ENCODE results near the gene XPO6.
A peak's percentile ranks its signal among the peaks of the same experiment; 100 is the strongest.

The XPO6 gene

GRCh38 chr16:28183930-28184329, 27.8 kb downstream of the XPO6 start:
- DNase-seq (ENCODE audit: low read depth) = no peak
- TF ChIP-seq, protein P1, sequence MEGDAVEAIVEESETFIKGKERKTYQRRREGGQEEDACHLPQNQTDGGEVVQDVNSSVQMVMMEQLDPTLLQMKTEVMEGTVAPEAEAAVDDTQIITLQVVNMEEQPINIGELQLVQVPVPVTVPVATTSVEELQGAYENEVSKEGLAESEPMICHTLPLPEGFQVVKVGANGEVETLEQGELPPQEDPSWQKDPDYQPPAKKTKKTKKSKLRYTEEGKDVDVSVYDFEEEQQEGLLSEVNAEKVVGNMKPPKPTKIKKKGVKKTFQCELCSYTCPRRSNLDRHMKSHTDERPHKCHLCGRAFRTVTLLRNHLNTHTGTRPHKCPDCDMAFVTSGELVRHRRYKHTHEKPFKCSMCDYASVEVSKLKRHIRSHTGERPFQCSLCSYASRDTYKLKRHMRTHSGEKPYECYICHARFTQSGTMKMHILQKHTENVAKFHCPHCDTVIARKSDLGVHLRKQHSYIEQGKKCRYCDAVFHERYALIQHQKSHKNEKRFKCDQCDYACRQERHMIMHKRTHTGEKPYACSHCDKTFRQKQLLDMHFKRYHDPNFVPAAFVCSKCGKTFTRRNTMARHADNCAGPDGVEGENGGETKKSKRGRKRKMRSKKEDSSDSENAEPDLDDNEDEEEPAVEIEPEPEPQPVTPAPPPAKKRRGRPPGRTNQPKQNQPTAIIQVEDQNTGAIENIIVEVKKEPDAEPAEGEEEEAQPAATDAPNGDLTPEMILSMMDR (conservative IDR thresholded peaks at IDR 0.05; ENCODE audit: low read depth, low read length) = no peak
- H3K4me3 ChIP-seq (ENCODE audit: low read length) = no peak overlapping the region

DNA sequence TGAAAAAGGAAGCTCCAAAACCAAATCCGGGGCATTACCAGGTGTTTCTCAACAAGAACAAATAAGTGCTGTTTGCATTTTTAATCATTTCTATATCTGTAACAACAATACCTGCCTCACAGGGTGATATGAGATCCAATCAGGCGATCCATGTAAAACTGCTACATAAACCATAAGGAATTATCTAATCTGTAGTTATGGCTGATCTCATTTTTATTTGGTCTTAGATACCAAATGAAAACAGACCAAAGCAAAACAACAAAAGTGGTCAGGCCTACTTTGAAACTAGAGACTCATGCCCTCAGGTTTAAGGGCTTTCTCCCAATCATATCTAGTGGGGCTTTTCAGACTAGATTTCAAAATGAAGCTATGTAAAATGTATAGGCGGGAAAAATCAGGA, 28.3 kb downstream of the XPO6 start:
- TF ChIP-seq, protein P1 (conservative IDR thresholded peaks at IDR 0.05; ENCODE audit: low read depth, low read length) = no peak
- DNase-seq (ENCODE audit: low read depth) = no peak

DNA sequence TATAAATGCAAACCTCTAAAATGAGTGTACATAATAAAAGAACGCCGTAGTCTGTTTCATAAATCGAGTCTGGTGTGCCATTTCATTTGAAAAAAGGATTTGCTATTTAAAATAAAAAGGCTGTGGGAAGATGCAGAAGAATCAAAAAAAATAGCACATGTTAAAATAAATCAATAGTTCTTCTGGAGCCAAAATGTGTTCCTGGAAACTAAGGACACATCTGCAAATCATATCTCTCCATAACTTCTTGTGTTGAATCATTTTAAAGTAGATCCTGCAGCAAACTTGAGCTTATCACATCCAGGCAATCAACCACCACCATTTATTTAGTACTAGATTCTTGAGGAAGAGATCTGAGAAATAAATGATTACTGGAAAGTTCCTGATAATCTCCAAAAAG, 29.0 kb downstream of the XPO6 start:
- no peak overlapping the region for H3K4me3 ChIP-seq (ENCODE audit: low read length)
- DNase-seq (ENCODE audit: low read depth) = no peak
- TF ChIP-seq, protein P1 (conservative IDR thresholded peaks at IDR 0.05; ENCODE audit: low read depth, low read length) = no peak

More for the DNA sequence above, 28.3 kb downstream of the XPO6 start:
- no peak overlapping the region for H3K4me3 ChIP-seq (ENCODE audit: low read length)

- TF ChIP-seq, protein P1 (conservative IDR thresholded peaks at IDR 0.05; ENCODE audit: low read depth, low read length) = no peak
- DNase-seq (ENCODE audit: low read depth) = no peak
- no peak overlapping the region for H3K4me3 ChIP-seq (ENCODE audit: low read length)
These were observed 29.6 kb downstream of the XPO6 start for GRCh38 chr16:28182183-28182582.

GRCh38 chr16:28181515-28181914, 30.2 kb downstream of the XPO6 start:
- DNase-seq (ENCODE audit: low read depth) = peak; percentile 95
- no peak overlapping the region for H3K4me3 ChIP-seq (ENCODE audit: low read length)
- TF ChIP-seq, protein P1 (conservative IDR thresholded peaks at IDR 0.05; ENCODE audit: low read depth, low read length) = no peak

DNA sequence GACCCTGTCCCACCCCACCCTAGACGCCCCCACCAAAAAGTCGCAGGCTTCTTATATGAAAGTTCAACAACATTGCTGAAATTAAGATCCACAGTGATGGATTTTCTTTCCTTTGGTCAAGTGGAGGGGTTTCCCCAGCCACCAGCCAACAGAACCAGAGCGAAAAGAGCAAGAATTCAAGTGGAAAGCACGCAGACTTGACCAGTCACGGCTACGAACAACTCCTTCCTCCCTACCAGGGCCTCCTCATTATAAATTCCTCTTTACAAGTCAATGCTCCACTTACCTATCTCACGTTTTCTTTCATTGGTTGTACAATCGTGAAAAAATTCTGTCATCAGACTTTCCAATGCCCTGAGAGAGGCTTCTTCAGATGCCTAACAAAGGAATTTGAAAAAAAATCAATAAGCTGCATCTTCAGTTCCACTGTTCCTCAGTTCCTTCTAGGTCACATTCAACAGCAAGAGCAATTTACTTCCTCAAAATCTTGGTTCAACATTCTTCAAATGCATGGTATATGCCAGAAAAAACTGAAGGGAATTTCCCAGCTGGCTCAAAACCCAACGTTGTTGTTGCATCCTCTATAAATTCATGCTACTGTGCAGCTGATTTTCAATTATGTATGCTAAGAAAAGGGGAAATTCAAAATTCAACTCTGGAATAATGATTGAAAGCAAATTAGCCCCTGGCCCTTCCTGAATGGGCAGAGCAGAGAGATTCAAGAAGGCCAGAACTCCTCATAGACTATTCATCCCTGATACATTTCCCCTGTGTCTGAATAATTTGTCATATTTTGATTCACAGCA, 30.9 kb downstream of the XPO6 start:
- TF ChIP-seq, protein P1 (conservative IDR thresholded peaks at IDR 0.05; ENCODE audit: low read depth, low read length) = no peak
- no peak overlapping the region for H3K4me3 ChIP-seq (ENCODE audit: low read length)
- no peak for DNase-seq (ENCODE audit: low read depth)

DNA sequence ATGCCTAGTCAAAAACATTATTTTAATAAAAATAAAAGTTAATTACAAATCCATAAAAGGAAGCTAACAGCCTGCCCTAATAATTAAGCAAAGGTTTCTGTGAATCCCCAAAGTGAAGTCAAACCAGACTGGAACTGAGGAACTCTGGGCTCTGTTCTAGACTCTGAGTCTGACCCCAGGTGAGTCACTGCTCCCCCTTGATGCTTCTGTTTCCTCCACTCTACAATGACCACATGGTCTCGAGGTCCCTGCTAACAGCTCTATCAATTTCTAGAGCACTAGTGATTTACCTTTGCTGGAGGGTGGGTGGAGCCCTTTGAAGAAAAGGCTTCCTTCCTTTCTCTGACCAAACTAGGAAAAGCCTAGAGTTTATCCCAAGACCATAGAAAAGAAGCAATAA, 32.4 kb downstream of the XPO6 start:
- TF ChIP-seq, protein P1 (conservative IDR thresholded peaks at IDR 0.05; ENCODE audit: low read depth, low read length) = no peak
- no peak for DNase-seq (ENCODE audit: low read depth)
- no peak overlapping the region for H3K4me3 ChIP-seq (ENCODE audit: low read length)
